ENCODE data around the gene UBE3C.

The UBE3C gene

DNA sequence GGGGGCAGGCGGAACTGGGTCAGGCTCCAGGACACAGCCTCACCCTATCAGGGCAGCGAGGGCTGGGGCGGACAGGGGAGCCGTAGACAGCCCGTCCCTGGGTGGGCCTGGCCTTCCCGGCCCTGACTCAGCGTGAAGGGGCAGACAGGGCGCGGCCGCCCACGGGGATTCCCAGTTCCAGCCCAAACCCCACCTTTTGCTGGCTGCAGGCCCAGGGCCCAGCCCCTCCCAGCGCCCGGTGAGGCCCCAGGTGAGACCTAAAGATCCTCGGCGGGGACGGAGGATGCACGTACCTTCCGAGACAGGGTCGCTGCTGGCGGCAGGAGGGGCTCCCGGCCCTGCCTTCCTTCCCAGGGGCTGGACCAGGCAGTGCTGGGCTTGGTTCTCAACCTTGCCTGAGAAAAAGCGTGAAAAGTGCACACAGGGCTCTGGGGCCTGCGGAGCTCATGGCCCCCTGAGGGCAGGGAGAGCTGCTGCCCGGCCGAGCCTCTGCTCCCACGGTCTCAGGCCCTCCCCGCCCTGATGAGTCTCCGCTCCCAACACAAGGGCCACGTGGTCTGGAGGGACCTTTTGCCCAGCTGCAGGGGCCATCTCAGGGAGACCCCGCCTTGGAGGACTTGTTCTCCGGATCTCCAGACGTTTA, 154.2 kb downstream of the UBE3C start:
- DNase-seq (ENCODE audit: low read depth) = no peak

DNA sequence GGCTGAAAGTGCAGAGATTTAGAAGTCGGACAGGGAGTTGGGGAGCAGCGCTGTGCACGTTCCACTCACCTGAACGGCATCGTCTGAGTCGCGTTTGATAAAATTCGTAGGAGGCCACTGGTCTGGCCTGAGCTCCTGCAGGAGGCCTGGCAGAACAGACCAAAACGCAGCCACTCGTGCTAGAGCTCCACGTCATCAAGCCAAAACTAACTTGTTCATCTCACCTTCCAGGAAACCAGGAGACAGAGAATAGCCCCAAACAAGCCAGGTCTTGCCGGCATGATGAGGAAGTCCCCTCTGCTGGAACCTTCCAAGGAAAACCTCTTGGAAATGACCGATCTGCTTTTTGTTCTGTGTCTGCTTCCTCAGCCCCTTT, 154.7 kb downstream of the UBE3C start:
- DNase-seq (ENCODE audit: low read depth) = no peak

DNA sequence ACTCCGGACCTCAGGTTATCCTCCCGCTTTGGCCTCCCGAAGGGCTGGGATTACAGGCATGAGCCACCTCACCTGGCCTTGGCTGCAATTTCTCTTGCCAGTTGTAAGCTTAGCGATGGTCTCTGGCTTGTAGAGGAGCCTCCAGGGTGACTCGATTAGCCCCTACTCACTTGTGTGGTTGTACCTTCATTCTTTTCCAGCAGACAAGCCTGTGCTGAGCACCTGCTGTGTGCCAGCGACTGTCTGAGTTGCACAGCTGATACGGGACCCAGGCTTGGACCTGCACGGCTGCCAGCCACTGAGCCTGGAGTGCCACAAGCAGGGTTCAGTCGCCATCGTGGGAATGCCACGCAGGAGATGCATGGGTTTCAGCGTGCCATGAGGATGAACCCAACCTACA, 156.0 kb downstream of the UBE3C start:
- DNase-seq (ENCODE audit: low read depth) = no peak

DNA sequence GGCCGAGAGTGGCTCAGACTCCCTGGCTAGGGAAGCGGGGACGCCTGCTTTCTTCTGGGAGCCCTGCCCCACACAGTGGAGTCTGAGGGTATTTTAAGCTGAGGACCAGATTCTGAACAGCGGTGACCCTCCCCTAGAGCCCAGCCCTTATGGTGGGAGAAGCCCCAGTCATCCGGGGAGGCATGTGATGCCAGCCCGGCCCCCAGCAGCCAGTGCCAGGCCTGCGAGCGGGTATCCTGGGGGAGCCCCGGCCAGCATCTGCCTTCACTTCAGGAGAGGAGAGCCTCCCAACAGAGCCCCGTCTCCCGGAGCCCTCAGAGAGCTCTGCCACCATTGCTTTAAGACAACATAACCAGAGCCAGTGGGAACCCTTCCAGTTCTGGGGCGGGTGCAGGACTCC, 156.6 kb downstream of the UBE3C start:
- DNase-seq (ENCODE audit: low read depth) = no peak

DNA sequence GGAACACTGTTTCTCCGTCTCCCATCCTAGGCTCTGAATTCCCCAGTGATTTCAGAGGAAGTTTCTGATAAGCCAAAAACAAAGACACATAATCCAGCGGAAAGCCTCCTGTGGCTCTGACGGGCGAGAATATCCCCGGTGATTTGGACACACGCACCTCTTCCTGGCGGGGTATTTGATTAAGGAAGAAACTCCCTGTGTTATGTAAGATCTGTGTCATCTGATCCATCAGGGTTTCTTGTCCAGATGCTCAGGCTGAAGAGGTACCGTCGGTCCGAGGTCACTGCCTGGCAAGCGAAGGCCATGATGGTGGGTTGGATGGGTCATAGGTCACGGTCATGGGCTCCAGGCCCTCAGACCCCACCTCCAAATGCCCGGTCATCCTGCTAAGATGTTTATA, 158.5 kb downstream of the UBE3C start:
- no peak for DNase-seq (ENCODE audit: low read depth)

DNA sequence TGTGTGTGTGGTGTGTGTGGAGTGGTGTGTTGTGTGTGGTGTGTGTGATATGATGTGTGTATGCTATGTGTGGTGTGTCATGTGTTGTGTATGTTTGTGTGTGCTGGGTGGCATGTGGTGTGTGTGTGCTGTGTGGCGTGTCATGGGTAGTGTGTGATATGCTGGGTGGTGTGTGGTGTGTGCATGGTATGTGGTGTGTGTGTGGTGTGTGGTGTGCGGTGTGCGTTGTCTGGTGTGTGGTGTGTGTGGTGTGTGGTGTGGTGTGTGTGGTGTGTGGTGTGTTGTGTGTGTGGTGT, 160.5 kb downstream of the UBE3C start:
- no peak for DNase-seq (ENCODE audit: low read depth)

DNA sequence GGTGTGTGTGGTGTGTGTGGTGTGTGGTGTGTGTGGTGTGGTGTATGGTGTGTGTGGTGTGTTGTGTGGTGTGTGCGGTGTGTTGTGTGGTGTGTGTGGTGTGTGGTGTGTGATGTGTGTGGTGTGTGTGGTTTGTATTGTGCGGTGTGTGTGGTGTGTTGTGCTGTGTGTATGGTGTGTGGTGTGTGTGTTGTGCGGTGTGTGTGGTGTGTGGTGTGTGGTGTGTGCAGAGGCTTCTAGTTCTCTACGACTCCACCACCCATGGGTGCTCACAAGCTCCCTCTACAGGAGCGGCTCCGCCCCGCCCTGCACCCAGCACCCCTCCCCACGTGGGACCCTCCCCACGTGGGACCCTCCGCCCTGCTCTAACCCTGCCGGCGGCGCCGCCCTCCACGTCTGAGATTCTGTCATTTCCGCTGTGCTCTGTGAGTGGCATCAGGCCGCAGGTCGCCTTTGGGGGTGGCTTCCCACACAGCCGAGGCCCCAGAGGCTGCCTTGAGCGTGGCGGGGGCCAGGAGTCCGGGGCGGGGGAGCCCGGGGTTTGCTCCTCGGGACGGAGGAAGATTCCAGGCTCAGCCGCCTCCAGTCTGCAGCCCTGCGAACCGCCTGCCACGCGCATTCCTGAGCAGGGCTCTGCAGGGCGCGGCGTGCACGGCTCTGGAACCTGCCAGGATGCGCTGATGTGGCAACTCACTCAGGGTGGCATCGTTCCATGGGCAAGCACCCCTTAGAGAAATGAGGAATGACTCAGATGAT, 161.1 kb downstream of the UBE3C start:
- DNase-seq (ENCODE audit: low read depth) = no peak

DNA sequence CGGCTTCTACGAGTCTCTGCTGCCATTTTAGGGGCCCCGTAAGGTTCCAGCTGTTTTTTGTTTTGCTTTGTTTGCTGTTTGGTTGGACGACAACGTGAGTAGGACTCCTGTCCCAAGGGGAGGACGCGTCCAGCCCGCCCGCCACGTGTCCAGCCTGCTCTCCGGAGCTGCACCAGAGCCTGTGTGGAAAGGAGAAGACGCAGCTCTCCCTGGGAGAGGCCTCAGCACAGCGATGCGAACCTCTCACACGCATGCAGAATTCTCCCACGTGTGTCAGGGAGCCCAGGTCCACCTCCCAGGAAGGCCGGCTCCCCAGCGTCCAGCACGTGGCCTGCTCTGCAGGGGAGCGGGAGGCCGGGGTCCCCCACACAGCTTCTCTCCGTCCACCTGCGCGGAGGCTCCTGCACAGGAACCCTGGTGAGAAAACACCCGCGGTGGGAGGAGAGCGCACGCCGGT, 161.7 kb downstream of the UBE3C start:
- no peak for DNase-seq (ENCODE audit: low read depth)

DNA sequence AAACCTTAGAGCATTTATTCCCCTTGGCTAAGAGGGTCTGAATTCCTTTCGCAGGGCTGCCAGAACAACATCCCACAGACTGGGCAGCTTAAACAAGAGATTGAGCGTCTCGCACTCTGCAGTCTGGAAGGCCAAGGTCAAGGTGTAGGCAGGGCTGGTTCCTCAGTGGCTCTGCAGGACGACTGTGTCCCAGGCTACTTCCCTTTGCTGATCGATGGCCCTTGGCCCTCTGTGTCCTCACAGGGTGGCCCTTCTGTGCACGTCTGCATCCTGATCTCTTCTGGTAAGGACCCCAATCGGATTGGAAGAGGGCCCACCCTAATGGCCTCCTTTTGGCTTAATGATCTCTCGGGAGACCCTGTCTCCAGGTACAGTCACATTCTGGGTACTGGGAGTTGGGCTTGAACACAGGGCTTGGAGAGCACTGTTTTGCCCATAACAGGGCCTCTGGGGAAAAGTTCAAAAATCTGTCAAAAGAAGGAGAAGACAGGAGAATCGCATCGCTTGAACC, 162.9 kb downstream of the UBE3C start:
- no peak for DNase-seq (ENCODE audit: low read depth)

DNA sequence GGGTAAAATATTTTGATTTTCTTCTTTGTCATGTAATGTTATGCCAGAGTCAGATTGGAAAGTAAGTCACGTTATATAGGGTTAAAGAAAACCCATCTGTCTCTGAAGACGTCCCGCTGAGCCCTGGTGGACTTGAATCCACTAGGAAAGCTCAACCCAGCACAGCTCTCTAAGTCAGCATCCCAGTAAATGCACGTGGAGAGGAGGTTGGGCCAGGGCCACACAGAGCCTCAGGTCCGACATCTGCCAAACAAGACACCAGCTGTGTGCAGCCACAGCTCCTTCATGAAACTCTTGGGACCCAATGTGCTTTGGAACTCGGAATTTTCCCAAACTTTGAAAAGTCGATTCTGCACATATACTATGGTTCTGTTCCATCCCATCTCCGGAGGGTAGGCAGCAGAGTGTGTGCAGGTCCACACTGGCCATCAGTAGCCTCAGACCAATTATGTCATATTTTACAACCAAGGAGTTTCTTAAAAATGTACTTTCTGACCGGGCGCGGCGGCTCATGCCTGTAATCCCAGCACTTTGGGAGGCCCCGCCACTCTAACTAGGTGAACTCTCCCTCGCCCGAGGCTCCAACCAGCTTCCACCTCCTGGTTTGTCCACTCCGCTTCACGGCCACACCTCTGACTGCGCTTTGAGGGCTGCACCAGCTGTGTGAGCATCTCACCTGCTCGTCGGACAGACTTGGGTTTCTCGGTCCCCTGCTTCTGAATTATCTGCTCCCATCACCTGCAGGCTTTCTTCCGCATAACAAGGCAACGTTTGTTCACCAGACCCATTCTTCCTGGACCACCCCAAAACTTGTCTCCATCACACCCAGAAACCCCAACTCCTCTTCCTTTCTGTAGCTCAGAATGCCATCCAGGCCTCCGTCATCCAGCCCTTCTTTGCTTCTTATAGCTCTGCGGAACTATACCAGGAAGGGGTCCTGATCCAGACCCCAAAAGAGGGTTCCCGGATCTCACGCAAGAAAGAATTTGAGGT, 168.4 kb downstream of the UBE3C start:
- DNase-seq (ENCODE audit: low read depth) = no peak

DNA sequence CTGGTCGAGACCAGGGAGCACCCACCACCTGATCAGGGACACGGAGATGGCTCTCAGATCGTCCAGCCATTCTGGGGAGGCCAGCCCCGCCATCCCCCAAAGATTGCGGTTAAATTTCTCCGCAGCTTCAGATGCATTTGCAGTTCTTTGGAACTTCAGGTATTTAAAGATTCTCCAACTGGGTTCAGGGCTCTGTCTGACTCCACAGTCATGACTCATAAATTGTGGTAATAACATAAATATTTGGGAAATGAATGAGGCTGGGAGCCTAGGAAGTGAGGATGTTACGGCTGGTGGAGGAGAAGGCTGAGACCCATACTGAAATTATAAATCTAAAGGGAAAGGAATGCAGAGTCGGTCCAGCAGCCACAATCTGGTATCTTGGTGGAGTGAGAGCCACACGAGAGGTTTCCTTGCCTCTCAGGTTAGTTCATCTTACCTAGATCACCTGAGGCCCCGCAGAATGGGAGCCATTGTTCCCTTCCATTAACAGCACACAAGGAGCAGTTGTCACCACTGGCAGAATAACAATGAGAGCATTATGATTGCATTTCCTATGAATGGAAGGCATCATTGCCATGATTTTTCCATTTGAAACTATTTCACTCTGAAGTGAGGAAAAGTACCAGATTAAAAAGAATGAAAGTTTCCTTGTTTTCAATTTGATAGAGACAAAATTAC, 171.4 kb downstream of the UBE3C start:
- DNase-seq (ENCODE audit: low read depth) = no peak

DNA sequence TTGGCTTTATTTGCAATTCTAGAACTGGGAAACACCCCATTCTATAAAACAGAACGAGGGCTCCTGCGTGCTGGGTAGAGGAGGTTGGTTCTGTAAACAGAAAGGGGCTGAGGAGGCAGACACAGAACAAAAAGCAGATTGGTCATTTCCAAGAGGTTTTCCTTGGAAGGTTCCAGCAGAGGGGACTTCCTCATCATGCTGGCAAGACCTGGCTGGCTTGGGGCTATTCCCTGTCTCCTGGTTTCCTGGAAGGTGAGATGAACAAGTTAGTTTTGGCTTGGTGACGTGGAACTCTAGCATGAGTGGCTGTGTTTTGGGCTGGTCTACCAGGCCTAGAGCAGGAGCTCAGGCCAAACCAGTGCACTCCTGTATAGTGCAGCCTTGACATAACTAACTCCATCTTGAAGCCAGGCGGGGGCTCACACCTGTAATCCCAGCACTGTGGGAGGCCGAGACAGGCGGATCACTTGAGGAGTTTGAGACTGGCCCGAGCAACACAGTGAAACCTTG, 172.0 kb downstream of the UBE3C start:
- DNase-seq (ENCODE audit: low read depth) = no peak

DNA sequence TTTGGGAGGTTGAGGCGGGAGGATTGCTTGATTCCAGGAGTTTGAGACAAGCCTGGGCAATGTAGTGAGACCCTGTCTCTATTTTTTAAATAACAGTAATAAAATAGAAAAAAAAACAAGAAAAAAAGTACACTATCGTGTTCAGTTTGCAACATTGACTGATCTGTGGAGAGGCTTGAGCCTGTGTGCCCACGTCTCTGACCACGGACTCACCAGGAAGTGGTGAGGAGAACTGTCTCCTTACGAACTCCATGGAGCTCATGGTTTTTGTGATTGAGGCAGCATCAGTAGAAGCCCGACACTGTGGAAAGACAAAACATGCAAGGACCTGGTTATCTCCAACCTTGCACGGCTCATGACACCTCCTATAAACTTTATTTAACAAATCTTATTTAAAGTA, 174.2 kb downstream of the UBE3C start:
- DNase-seq (ENCODE audit: low read depth) = no peak

DNA sequence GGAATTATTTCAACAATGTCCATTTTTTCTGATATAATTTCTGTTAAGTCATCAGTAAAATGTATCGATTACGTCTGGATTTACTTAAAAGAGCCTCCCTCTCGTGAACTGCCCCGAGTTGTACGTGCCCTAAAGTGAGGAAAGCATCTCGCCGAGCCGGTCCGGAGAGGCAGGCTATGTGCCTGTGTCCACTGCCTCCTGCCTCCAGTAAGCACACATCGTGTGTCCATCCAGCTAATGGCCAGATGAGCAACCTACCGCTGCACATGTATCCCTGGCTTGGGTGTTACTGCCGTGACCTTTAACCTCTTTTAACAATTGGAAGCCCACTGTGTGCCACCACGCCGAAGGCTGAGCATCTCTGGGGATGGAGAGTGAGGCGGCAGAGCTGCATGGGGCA, 174.9 kb downstream of the UBE3C start:
- no peak for DNase-seq (ENCODE audit: low read depth)

DNA sequence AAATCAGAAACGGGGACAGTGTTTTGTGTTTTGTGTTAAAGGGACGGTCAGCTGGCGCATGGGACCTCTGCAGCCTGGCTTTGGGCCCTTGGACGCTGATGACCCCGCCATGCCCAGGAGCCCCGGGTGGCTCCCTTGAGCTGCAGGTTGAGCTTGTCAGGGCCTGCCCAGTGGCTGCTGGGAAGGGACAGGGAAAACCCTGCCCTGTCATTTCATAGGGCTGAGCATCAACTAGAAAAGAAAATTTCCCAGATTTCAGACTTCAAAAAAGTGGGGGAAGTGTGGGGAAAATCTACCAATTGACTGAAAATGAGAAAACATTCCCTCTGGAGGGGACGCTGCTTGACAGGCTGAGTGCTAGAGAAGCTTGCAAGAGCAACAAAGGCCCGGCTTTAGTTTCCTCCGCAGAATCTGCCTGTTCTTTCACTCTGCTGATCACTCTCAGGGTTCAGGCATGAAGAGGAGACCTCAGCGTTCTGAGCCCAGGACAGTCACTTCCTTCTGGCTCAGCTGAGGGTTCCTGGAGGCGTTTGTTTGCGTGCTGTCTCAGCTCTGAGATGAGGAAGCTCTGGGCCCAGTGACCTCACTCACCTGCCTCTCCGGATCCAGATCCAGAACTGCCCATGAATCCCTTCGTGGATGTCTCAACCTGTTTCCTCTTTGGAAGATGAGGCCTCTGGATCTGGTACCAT, 179.4 kb downstream of the UBE3C start:
- no peak for DNase-seq (ENCODE audit: low read depth)
